ENCODE measurements around the gene THSD8. TPM values are rescaled to one million over a fixed set of nuclear protein-coding genes. Genes with fewer than 3 reads are reported as not detected.

Gene THSD8

GRCh38 chr19:12847159-12848139 lies 45.6 kb downstream of the THSD8 start:
- no peaks in the 10 kb centered on the region for H3K9me3 ChIP-seq (replicated peaks; ENCODE audit: low read length)
- H3K27me3 ChIP-seq (ENCODE audit: control insufficient read depth, insufficient read depth, low read length), result peaks cover 30% of the 10 kb centered on the region
- H3K4me3 ChIP-seq (ENCODE audit: low read length), result peak overlapping the region; percentile 67
- peak overlapping the region; percentile 97 for H3K4me2 ChIP-seq (ENCODE audit: low read length)
- no peaks in the 10 kb centered on the region for H3K36me3 ChIP-seq (ENCODE audit: insufficient read depth, low read length)
- H3K4me1 ChIP-seq (ENCODE audit: control insufficient read depth, insufficient read depth, low read length), result peaks cover 7% of the 10 kb centered on the region
- peak overlapping the region; percentile 38 for H3K9ac ChIP-seq (ENCODE audit: low read depth, low read length)

Small RNA genes lying within 50 kb of the gene (small RNA-seq; reads per million reads assigned to genes)
- not detected for gene MIR5684
- not detected for gene MIR6794
